GM12872 (cell line): ENCODE measurements around the gene TMEM179.

ENCODE experiments used
- TF ChIP-seq, protein P1 (sequence below): IDR thresholded peaks from 3 replicates; pipeline ENCODE4 v1.5.1; 2011; ENCODE audit warnings: low read depth, mild to moderate bottlenecking, low read length, moderate library complexity; ENCODE audit not compliant: insufficient read depth

TMEM179 gene

DNA sequence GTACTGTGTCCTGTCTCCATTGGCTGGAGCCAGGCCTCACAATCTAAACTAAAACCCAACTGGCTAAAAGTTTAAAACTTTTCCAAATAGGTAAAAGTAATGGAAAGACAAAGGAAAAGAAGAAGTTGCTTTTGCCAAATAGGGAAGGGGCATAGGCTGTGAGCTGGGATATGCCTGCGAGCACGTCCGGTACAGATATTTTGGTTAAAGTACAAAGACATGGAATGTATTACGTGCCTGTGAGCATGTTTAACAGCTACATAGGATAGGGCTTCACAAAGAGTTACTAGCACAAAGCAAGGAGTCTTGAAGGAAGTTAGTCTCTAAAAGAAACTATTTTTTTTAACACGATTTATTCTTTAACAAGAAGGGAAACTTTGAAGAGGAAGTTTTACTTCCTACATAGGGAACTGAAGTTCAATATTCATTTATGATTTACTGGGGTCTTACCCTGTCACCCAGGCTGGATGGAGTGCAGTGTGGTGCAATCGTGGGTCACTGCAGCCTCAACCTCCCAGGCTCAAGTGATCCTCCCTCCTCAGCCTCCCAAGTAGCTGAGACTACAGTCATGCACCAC, 43.0 kb upstream of the TMEM179 start:
- TF ChIP-seq, protein P1, sequence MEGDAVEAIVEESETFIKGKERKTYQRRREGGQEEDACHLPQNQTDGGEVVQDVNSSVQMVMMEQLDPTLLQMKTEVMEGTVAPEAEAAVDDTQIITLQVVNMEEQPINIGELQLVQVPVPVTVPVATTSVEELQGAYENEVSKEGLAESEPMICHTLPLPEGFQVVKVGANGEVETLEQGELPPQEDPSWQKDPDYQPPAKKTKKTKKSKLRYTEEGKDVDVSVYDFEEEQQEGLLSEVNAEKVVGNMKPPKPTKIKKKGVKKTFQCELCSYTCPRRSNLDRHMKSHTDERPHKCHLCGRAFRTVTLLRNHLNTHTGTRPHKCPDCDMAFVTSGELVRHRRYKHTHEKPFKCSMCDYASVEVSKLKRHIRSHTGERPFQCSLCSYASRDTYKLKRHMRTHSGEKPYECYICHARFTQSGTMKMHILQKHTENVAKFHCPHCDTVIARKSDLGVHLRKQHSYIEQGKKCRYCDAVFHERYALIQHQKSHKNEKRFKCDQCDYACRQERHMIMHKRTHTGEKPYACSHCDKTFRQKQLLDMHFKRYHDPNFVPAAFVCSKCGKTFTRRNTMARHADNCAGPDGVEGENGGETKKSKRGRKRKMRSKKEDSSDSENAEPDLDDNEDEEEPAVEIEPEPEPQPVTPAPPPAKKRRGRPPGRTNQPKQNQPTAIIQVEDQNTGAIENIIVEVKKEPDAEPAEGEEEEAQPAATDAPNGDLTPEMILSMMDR, result no peak

DNA sequence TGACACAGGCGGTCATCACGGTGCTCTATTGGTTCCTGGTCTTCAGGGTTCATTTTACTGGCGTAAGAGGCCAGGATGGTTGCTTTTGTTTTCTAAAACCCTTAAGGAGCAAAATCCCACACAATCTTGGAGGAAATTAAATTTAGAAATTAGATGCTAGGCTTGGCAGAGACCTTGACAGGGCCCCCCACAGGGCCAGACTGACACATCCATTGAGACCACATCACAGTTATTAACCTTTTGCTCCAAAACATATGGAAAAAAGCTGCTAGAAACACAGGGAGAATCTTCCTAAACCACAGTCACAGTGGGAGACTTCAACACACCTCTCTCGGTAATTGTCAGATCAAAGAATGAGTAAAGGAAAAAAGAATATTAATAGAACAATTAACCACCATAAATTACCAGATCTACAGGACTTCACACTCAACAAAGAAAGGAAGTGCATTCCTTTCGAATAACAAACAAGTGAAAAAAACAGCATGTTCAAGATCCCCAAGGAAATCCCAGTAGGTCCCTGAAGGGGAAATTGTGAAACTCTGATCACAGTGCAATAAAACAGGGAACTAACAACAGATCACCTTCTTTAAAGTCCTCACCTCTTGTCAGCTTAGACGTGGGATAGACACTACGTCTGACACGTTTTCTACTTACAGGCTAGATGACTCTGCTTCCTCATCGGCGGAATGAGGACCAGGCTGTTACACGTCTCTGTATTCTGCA, 40.2 kb upstream of the TMEM179 start:
- TF ChIP-seq, protein P1, result no peak

GRCh38 chr14:104644091-104644635, 39.6 kb upstream of the TMEM179 start:
- TF ChIP-seq, protein P1, result no peak

DNA sequence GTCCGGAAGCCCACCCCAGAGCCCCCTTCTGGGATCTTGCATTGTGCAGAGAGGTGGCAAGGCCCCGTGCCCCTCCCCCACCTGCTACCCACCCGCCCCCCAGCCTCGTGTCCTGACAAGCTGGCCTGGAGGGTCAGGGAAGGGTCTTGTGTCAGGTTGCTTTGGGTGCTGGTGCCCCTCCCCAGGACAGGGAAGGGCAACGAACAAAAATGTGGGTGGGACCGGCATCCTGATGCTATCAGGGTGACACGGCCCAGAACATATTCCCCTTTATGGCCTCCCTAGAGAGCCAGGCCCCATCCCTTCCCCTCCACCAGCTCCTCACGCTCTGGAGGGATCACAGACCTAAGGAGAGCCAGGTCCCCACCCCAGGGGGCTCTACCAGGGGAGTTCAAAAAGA, 38.7 kb upstream of the TMEM179 start:
- TF ChIP-seq, protein P1, result no peak

DNA sequence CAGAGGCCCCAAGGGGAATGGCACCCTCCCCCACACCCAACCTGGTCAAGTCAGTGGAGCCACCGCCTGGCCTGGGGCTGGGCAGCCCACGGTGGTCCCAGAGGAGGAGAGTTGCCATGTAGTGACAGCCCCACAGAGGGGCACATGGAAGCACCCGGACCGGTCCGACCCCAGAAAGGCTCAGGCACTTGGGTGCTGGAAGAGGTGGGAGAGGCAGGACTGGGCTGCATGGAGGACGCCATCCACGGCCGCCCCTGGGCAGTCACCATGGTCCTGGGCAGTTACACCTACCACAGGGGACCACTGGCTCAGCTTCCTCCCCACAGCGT, 37.9 kb upstream of the TMEM179 start:
- TF ChIP-seq, protein P1, result no peak

- TF ChIP-seq, protein P1, result no peak
Measured at GRCh38 chr14:104641753-104642539, 37.4 kb upstream of the TMEM179 start.

DNA sequence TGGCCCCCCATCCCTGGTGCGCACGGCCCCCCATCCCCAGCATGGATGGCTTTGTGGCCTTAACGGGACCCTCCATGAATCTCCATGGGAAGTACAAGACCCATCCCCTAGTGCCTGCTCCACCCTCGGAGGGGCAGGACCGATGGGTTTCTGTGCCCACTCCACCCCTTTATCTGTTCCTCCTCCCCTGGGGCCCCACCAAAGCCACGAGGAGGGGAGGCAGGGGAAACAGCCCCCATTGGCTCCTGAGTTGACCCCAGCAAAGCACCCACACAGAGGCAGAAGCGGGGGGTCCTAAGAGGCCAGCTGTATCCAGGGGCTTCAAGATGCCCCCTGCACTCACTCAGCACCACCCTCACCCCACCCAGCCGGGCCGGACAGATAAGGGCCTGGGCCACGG, 36.1 kb upstream of the TMEM179 start:
- TF ChIP-seq, protein P1, result no peak
